HepG2 (cell line): Measurements from ENCODE around the gene FAM32A. TPM values are rescaled to one million over a fixed set of nuclear protein-coding genes. Genes with fewer than 3 reads are reported as not detected.

ENCODE experiments used
- DMAP1 ChIP-seq: IDR thresholded peaks from 2 replicates; pipeline ENCODE4 v1.6.1; 2016
- FOXA1 ChIP-seq, 2 experiments: fragments of 450-650 bp in 1 of 2; sonication (generic) in 1 of 2; formaldehyde crosslinking in 1 of 2; IDR thresholded peaks; 2 replicates each; pipeline versions ENCODE4 v1.4.0 to v1.6.1; 2016 to 2020; ENCODE audit warnings: missing genetic modification reagents in 1 of 2
- FOXC1 ChIP-seq: sonication (generic); formaldehyde crosslinking; IDR thresholded peaks from 2 replicates; pipeline ENCODE4 v1.8.0; 2022; ENCODE audit warnings: mild to moderate bottlenecking, missing genetic modification reagents, borderline replicate concordance
- FOXP4 ChIP-seq: sonication (generic); formaldehyde crosslinking; IDR thresholded peaks from 2 replicates; pipeline ENCODE4 v1.4.0; 2020; ENCODE audit warnings: missing genetic modification reagents
- HNRNPH1 ChIP-seq: fragments of 200-400 bp; formaldehyde crosslinking; optimal IDR thresholded peaks from 2 replicates; pipeline ENCODE3; 2017; ENCODE audit warnings: mild to moderate bottlenecking, low read depth, low read length
- ISL2 ChIP-seq: sonication (generic); formaldehyde crosslinking; IDR thresholded peaks from 2 replicates; pipeline ENCODE4 v1.5.0; 2020; ENCODE audit warnings: missing genetic modification reagents
- KLF12 ChIP-seq: sonication (generic); formaldehyde crosslinking; IDR thresholded peaks from 2 replicates; pipeline ENCODE4 v1.4.0; 2020; ENCODE audit warnings: missing genetic modification reagents, borderline replicate concordance
- KLF16 ChIP-seq, 2 experiments: sonication (generic) in 1 of 2; formaldehyde crosslinking in 1 of 2; IDR thresholded peaks; 2 replicates each; pipeline versions ENCODE4 v1.6.1 to v1.8.0; 2016 to 2023; ENCODE audit warnings: missing genetic modification reagents in 2 of 2, missing compliant biosample characterization in 1 of 2
- KMT2B ChIP-seq: IDR thresholded peaks from 2 replicates; pipeline ENCODE4 v1.6.1; 2016; ENCODE audit warnings: missing genetic modification reagents, missing compliant biosample characterization
- MAFF ChIP-seq: IDR thresholded peaks from 2 replicates; pipeline ENCODE4 v1.6.1; 2011; ENCODE audit warnings: low read depth, low read length, improper control_type of control experiment
- NFIB ChIP-seq: sonication (generic); formaldehyde crosslinking; IDR thresholded peaks from 2 replicates; pipeline ENCODE4 v1.9.0; 2021; ENCODE audit warnings: missing genetic modification reagents, mild to moderate bottlenecking, borderline replicate concordance
- NR2C2 ChIP-seq: sonication (generic); formaldehyde crosslinking; IDR thresholded peaks from 2 replicates; pipeline ENCODE4 v1.4.0; 2020; ENCODE audit warnings: missing genetic modification reagents, mild to moderate bottlenecking, moderate library complexity, borderline replicate concordance
- PAX8 ChIP-seq: sonication (generic); formaldehyde crosslinking; IDR thresholded peaks from 2 replicates; pipeline ENCODE4 v1.8.0; 2022; ENCODE audit warnings: mild to moderate bottlenecking, missing genetic modification reagents, borderline replicate concordance
- TARDBP ChIP-seq: sonication (generic); formaldehyde crosslinking; IDR thresholded peaks from 2 replicates; pipeline ENCODE4 v1.8.0; 2022; ENCODE audit warnings: mild to moderate bottlenecking, missing genetic modification reagents
- TCF7L2 ChIP-seq: IDR thresholded peaks from 2 replicates; pipeline ENCODE4 v1.6.1; 2011; ENCODE audit warnings: mild to moderate bottlenecking, low read depth, low read length, moderate library complexity
- TEAD3 ChIP-seq: optimal IDR thresholded peaks from 2 replicates; pipeline ENCODE3; 2016; ENCODE audit warnings: borderline replicate concordance
- ZBTB49 ChIP-seq: sonication (generic); formaldehyde crosslinking; IDR thresholded peaks from 2 replicates; pipeline ENCODE4 v1.4.0; 2020; ENCODE audit warnings: missing genetic modification reagents, borderline replicate concordance
- ZNF335 ChIP-seq: sonication (generic); formaldehyde crosslinking; IDR thresholded peaks from 2 replicates; pipeline ENCODE4 v1.4.0; 2020; ENCODE audit warnings: missing genetic modification reagents
- ZNF33A ChIP-seq: sonication (generic); formaldehyde crosslinking; IDR thresholded peaks from 2 replicates; pipeline ENCODE4 v1.5.1; 2020; ENCODE audit warnings: missing genetic modification reagents, mild to moderate bottlenecking, moderate library complexity, borderline replicate concordance
- ZNF362 ChIP-seq: sonication (generic); formaldehyde crosslinking; IDR thresholded peaks from 2 replicates; pipeline ENCODE4 v1.4.0; 2020; ENCODE audit warnings: missing genetic modification reagents, mild to moderate bottlenecking, borderline replicate concordance
- ZNF547 ChIP-seq: sonication (generic); formaldehyde crosslinking; IDR thresholded peaks from 2 replicates; pipeline ENCODE4 v1.5.1; 2020; ENCODE audit warnings: mild to moderate bottlenecking, missing genetic modification reagents
- ZNF7 ChIP-seq: IDR thresholded peaks from 2 replicates; pipeline ENCODE4 v1.6.1; 2016; ENCODE audit warnings: missing biosample characterization, missing genetic modification reagents
- ZNF816 ChIP-seq: sonication (generic); formaldehyde crosslinking; IDR thresholded peaks from 2 replicates; pipeline ENCODE4 v1.8.0; 2022; ENCODE audit warnings: missing genetic modification reagents, mild to moderate bottlenecking, borderline replicate concordance
- ZSCAN29 ChIP-seq: sonication (generic); formaldehyde crosslinking; conservative IDR thresholded peaks from 2 replicates; pipeline ENCODE4 v1.4.0; 2020; ENCODE audit warnings: mild to moderate bottlenecking, missing genetic modification reagents
- polyA plus RNA-seq, 8 experiments: library from polyadenylated mRNA; depleted of rRNA in 3 of 8; stranded (reverse) in 7 of 8; unstranded in 1 of 8; fragments of >200 nt; fragmentation: Illumina TruSeq in 4 of 8; extraction: Trizol in 4 of 8; gene quantifications; 2 replicates each; pipeline versions ENCODE4 v1.2.1 to v1.2.3, GENCODE V29; 2011 to 2016; ENCODE audit warnings: low read depth in 4 of 8, missing spikeins in 1 of 8, mixed read lengths in 1 of 8; ENCODE audit not compliant: insufficient read depth in 1 of 8
- total RNA-seq, 5 experiments: library from RNA; depleted of rRNA; stranded (reverse); fragments of >200 nt; fragmentation: Illumina TruSeq; extraction: Trizol; gene quantifications; 2 replicates each; pipeline ENCODE4 v1.2.3, GENCODE V29; 2016; ENCODE audit warnings: low read depth in 1 of 5

The FAM32A gene
- total and polyA plus RNA-seq, 2 of the 13 experiments (the other 11 are each of a cell fraction or from before 2014, with no cell fraction given) = 85.8 to 86.2 TPM

- TF ChIP-seq ZBTB49 (CRISPR knock-in tag) (no peak), DMAP1 (peak; percentile 89), KMT2B (CRISPR knock-in tag) (no peak), TCF7L2 (no peak), ZSCAN29 (CRISPR knock-in tag) (peak; percentile 76; the same call in 1 of the 2 replicates), FOXA1 (IDR thresholded peaks at IDR 0.05) (no peak), FOXA1 (CRISPR knock-in tag; IDR thresholded peaks at IDR 0.05) (no peak; the same call in 1 of the 2 replicates), NFIB (CRISPR knock-in tag) (no peak), NR2C2 (peak; percentile 61; the same call in 1 of the 2 replicates), FOXC1 (CRISPR knock-in tag) (0 out of 2 replicates have a peak, but pooled peaks have one; percentile 12), ZNF547 (CRISPR knock-in tag) (no peak), KLF16 (CRISPR knock-in tag; IDR thresholded peaks at IDR 0.05) (peak in 1 of 2 experiments; percentile 71; a peak in 1 of 4 replicates), TARDBP (CRISPR knock-in tag) (peak; percentile 89; the same call in 1 of the 2 replicates), ZNF362 (peak; percentile 16; the same call in 1 of the 2 replicates), ZNF7 (no peak), ISL2 (CRISPR knock-in tag) (peak; percentile 41; the same call in 1 of the 2 replicates), MAFF (no peak), PAX8 (no peak), TEAD3 (CRISPR knock-in tag) (peak; percentile 74), ZNF33A (CRISPR knock-in tag) (no peak), ZNF816 (no peak), ZNF335 (CRISPR knock-in tag) (0 out of 2 replicates have a peak, but pooled peaks have one; percentile 60), FOXP4 (peak; percentile 54), KLF12 (CRISPR knock-in tag) (no peak), HNRNPH1 (peak; percentile 49)
Measured at GRCh38 chr19:16200038-16201010, 15.1 kb downstream of the FAM32A start (continued).
